HG03442 (cell line): ENCODE measurements around the gene CELF5.

ENCODE experiments used
- ATAC-seq: cut with Tn5 transposase; IDR thresholded peaks from one replicate; pipeline ENCODE4 v1.9.1; 2021; ENCODE audit warnings: mild to moderate bottlenecking, moderate library complexity; ENCODE audit not compliant: unreplicated experiment

Gene CELF5

GRCh38 chr19:3236272-3236671 lies 11.8 kb downstream of the CELF5 start:
- no peak for ATAC-seq

- no peak for ATAC-seq
Observed at GRCh38 chr19:3238066-3238561, 13.7 kb downstream of the CELF5 start.

- ATAC-seq, result no peak
Observed at GRCh38 chr19:3239367-3239766, 14.9 kb downstream of the CELF5 start.

GRCh38 chr19:3243819-3244700 lies 19.6 kb downstream of the CELF5 start:
- ATAC-seq, result no peak

DNA sequence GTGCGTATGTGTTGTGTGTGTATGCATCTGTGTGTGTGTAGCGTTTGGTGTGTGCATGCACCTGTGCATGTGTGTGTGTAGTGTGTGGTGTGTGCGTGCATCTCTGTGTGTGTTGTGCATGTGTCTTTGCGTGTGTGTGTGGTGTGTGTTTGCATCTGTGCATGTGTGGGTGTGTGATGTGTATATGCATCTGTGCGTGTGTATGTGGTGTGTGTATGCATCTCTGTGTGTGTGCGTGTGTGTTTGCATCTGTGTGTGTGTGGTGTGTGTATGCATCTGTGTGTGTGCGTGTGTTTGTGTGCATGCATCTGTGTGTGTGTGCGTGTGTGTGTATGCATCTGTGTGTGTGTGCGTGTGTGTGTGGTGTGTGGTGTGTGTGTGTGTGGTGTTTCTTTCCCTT lies 20.6 kb downstream of the CELF5 start:
- no peak for ATAC-seq

DNA sequence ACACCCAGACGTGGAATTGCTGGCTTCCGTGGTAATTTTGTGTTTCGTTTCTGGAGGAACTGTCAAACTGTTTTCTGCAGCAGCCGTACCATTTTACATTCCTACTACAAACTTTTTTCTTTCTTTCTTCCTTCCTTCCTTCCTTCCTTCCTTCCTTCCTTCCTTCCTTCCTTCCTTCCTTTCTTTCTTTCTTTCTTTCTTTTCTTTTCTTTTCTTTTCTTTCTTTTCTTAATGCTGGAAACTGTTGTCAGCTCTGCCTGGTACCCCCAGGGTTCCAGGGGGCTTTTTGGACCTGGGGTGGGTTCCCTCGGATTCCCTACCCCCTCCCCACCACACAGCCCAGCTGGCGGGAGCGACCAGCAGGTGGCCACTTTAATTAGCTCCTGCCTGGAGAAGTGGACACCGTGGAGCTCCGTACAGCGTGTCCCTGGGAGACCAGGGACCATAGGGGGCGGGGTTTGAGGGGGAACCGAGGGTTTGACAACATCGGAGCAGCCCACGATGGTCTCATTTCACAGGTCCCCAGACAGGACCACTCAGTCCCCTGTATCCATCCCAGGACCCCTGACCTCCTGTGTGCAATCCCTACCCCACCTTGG lies 24.4 kb downstream of the CELF5 start:
- ATAC-seq, result no peak

GRCh38 chr19:3249408-3249807 lies 24.9 kb downstream of the CELF5 start:
- no peak for ATAC-seq

- ATAC-seq, result no peak
Observed at GRCh38 chr19:3250675-3251074, 26.2 kb downstream of the CELF5 start.

GRCh38 chr19:3251229-3251628 lies 26.8 kb downstream of the CELF5 start:
- ATAC-seq, result no peak

GRCh38 chr19:3252650-3253049 lies 28.2 kb downstream of the CELF5 start:
- ATAC-seq, result no peak

DNA sequence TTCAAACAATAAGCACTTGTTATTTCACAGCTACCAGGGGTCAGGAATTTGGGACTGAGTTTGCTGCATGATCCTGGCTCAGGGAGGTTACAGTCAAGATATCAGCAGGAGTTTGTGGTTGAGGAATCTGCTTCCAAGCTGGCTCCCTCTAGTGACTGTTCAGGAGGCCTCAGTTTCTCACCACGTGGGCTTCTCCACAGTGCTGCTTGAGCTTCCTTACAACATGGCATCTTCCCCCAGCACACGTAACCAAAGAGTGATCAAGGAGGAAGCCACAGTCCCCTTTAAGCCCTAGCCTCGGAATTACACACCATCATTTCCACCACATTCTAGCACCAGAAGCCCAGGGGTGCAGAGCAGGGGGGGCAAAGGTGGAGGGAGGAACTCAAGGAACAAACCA lies 28.8 kb downstream of the CELF5 start:
- ATAC-seq, result no peak

GRCh38 chr19:3254520-3254919 lies 30.1 kb downstream of the CELF5 start:
- ATAC-seq, result no peak

DNA sequence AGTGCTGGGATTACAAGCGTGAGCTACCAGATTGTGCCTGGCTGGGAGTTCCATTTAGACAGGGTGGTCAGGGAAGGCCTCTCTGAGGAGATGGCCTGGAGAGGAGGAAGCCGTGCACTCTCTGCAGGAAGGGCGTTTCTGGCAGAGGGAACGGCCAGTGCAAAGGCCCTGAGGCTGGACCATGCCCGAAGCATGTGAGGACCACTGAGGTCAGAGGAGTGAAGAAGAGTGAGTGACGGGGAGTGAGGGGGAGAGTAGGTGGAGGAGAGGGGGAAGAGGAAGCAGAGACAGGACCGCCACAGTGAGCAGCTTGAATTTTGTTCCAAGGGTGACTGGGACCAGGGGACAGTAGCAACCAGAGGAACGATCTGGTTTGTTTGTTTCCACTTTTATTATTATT lies 32.6 kb downstream of the CELF5 start:
- ATAC-seq, result no peak

- no peak for ATAC-seq
Observed at GRCh38 chr19:3262362-3262761, 37.9 kb downstream of the CELF5 start.

DNA sequence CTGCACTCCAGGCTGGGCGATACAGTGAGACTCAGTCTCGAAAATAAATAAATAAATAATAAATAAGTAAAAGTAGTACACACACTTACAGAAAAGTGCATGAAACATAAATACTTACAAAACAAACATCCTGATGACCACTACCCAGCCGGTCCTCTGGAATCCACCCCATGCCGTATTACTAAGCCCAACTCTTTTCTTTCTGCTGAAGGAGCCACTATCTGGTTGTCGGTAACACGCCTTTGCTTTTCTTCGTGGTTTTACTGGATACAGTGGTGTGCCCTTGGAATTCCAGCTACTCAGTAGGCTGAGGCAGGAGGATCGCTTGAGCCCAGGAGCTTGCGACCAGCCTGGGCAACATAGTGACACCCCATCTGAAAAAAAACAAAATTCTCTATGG lies 39.4 kb downstream of the CELF5 start:
- ATAC-seq, result no peak

DNA sequence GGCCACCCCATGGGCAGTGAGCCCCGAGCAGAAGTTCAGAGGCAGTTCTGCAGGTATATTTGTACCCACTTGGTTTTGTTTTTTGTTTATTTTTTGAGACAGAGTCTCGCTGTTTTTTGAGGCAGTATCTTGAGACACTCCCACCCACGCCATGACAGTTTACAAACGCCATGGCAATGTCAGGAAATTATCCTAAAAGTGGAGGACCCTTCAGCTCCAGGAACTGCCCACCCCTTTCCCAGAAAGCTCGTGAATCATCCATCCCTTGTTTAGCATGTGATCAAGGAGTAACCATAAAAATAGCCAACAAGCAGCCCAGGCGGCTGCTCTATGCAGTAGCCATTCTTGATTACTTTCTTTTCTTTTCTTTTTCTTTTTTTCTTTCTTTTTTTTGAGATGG lies 41.0 kb downstream of the CELF5 start:
- ATAC-seq, result no peak

- no peak for ATAC-seq
Observed at GRCh38 chr19:3266092-3266693, 41.7 kb downstream of the CELF5 start.

DNA sequence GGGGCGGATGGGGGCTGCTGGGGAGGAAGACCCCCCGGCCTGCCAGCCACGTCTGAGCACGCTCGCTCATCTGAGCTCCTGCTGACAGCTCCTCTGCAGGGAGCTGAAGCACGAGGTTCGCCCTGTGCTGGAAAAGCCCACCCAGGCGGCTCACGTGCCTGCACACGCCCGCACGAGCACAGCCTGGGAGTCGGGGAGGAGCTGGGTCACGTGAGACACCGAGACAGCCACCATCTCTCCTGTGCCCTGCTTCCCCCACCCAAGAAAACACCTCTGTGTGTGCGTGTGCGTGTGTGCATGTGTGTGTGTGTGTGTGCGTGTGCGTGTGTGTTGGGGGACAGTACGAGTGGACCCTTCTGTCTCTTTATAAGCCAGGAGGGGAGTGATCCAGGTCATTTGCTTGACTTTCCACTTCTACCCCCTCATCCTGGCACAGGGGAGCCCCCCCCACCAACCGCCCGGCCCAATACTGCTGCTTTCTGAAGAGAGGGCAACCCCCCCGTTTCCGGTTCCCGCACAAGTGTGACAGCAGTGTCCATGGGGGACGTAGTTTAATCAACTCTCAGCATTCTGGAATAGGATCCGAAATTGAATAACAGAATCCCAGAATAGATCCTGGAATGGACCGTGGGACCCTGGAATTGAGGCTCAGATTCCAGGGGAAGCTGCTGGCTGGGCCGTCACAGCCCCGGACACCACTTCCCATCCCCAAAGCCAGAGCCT lies 42.5 kb downstream of the CELF5 start:
- ATAC-seq, result no peak

DNA sequence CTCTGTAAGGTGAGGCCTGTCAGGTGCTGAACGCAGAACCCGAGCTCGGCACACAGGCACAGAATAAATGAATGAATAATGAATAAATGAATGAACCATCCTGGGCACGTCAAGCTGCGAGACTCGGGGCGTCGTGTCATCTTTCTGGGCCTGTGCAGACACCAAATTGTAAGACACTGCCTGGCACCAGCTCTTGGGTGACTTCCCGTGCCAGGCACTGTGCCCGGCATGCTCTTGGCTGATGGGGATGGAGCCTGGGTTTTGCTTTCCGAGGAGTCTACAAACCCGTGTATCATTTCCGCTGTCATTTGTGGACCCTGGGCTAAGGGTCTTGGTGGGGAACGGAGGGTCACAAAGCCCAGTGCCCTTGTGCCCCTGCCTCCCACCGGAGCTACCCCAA lies 43.9 kb downstream of the CELF5 start:
- no peak for ATAC-seq

- no peak for ATAC-seq
Observed at GRCh38 chr19:3268763-3269162, 44.3 kb downstream of the CELF5 start.

DNA sequence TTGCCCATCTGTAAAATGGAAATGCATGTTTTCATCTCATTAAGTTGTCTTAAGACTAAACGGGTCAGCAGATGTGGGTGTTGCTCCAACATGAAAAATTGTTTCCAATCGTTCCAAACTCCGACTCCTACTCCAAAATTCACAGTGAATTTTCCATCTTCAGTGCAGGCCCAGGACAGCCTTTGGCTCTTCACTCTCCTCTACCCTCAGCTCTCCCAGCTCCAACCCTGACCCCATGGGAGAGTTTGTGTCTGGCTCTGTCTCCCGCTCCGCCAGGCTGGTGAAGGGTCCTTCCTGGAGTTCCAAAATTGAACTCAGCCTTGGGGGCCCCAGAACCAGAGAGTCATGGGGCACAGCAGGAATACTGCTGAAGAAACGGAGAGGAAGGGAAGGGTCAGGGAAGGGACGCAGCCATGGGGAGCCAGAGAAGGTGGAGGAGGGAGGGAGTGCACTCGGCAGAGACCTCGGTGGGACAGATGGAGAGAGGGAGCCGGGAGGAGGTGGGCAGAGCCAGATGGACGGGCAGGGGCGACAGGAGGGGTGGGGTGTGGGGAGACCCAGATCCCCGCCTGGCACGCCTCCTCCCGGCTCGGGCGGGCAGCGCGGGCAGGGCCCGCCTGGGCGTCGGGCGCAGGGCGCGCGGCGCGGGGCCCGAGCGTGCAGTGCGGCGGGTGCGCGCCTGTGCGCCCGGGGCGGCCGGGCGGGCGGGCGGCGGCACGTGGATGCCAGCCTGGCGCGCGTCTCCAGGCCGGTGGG lies 45.6 kb downstream of the CELF5 start:
- no peak for ATAC-seq
